Kidney (tissue), 14 donors: ENCODE data around the gene NCKAP5. TPM values are rescaled to one million over a fixed set of nuclear protein-coding genes. Genes with fewer than 3 reads are reported as not detected.

ENCODE experiments used
- DNase-seq, 5 donors: peaks; one replicate each; pipeline ENCODE4 v3.0.0-alpha.2; 2013 to 2020
- FAIRE-seq: peaks from 2 replicates; lab custom pipeline; 2012; peaks lifted over from hg19 to GRCh38; lab: Jason Lieb, UNC
- H3K27ac ChIP-seq, 2 donors: one replicate each; pipeline ENCODE4 v1.7.0; 2013; ENCODE audit warnings: low read depth in 2 of 2, low read length in 2 of 2, inconsistent platforms in 1 of 2
- H3K27me3 ChIP-seq: one replicate; pipeline ENCODE4 v1.7.1; 2013; ENCODE audit warnings: low read length, inconsistent platforms; ENCODE audit not compliant: control insufficient read depth, insufficient read depth
- H3K36me3 ChIP-seq, 3 donors: one replicate each; pipeline versions ENCODE4 v1.7.0 to v1.7.1; 2013; ENCODE audit warnings: low read length in 3 of 3, control low read depth in 1 of 3, inconsistent platforms in 1 of 3; ENCODE audit not compliant: insufficient read depth in 3 of 3, control insufficient read depth in 2 of 3
- H3K4me1 ChIP-seq, 3 donors: one replicate each; pipeline versions ENCODE4 v1.7.0 to v1.7.1; 2013; ENCODE audit warnings: low read length in 3 of 3, inconsistent platforms in 1 of 3, low read depth in 1 of 3; ENCODE audit not compliant: control insufficient read depth in 2 of 3, insufficient read depth in 2 of 3
- H3K4me3 ChIP-seq, 3 donors: one replicate each; pipeline versions ENCODE4 v1.7.0 to v1.8.1; 2013; ENCODE audit warnings: low read length in 3 of 3, control low read depth in 1 of 3, inconsistent platforms in 1 of 3
- H3K9ac ChIP-seq, 3 donors: one replicate each; pipeline versions ENCODE4 v1.7.0 to v1.7.1; 2013; ENCODE audit warnings: low read length in 3 of 3, control low read depth in 1 of 3, inconsistent platforms in 1 of 3
- H3K9me3 ChIP-seq, 3 donors: one replicate each; pipeline versions ENCODE4 v1.7.0 to v1.7.1; 2013; ENCODE audit warnings: low read length in 3 of 3, control low read depth in 1 of 3, inconsistent platforms in 1 of 3; ENCODE audit not compliant: control insufficient read depth in 2 of 3, insufficient read depth in 1 of 3
- intact Hi-C: fragments of 100-400 bp; cut with DNase I; formaldehyde crosslinking; loops from one replicate; pipeline ENCODE4 v1.11.1; 2022
- polyA plus RNA-seq: library from polyadenylated mRNA; stranded (reverse); fragments of 350-450 nt; fragmentation: Illumina TruSeq; extraction: RNeasy Lipid Tissue Mini Kit (QIAGEN cat#74804); gene quantifications from one replicate; pipeline ENCODE4 v1.2.3, GENCODE V29; 2014; ENCODE audit warnings: low read depth, low replicate concordance; ENCODE audit not compliant: insufficient read depth
- total RNA-seq: library from RNA; stranded (reverse); fragmentation: NEBNext Ultra II Directional; extraction: Animal tissue kit (Norgen Biotek cat#: 25700); gene quantifications from one replicate; pipeline ENCODE4 v1.2.1, GENCODE V29; 2021
- TF ChIP-seq, protein P1 (sequence below): IDR thresholded peaks from 3 replicates; pipeline ENCODE4 v1.5.1; 2012; ENCODE audit warnings: mild to moderate bottlenecking, moderate library complexity, borderline replicate concordance; ENCODE audit not compliant: insufficient read depth; ENCODE audit errors: extremely low read depth
- donor health status: control.
- donor health status: control.
- donor health status: control.
- donor health status: control.
- donor health status: control.
- donor health status: DM: yes; HTN: yes; CAD: no.
- donor health status: Normal renal cell carcinoma (clear cell type).

Gene NCKAP5
- total and polyA plus RNA-seq, 2 donors from 2014 or later, result 1.8 to 2.9 TPM

DNA sequence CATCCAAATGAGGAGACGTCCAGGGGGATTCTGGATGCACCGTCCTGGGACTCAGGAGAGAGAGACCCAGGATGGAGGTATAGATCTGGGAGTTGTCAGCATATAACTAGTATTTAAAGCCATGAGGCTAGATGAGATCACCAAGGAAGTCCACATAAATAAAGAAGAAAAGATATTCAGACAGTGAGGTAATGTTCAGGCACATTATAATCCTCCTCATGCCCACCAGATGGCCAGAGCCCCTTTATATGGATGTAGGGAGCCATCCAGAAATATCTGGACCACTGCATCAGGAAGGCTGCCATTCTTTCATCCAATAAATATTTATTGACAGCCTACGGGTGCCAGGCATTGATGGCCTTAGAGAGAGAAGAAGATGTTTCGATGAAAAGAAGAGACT is 21.2 kb upstream of the NCKAP5 start:
- H3K27ac ChIP-seq, result no peak overlapping the region
- H3K36me3 ChIP-seq, result no peaks in the 10 kb centered on the region
- FAIRE-seq (no peak), DNase-seq (no peak)
- H3K9ac ChIP-seq, result no peak overlapping the region
- TF ChIP-seq, protein P1, sequence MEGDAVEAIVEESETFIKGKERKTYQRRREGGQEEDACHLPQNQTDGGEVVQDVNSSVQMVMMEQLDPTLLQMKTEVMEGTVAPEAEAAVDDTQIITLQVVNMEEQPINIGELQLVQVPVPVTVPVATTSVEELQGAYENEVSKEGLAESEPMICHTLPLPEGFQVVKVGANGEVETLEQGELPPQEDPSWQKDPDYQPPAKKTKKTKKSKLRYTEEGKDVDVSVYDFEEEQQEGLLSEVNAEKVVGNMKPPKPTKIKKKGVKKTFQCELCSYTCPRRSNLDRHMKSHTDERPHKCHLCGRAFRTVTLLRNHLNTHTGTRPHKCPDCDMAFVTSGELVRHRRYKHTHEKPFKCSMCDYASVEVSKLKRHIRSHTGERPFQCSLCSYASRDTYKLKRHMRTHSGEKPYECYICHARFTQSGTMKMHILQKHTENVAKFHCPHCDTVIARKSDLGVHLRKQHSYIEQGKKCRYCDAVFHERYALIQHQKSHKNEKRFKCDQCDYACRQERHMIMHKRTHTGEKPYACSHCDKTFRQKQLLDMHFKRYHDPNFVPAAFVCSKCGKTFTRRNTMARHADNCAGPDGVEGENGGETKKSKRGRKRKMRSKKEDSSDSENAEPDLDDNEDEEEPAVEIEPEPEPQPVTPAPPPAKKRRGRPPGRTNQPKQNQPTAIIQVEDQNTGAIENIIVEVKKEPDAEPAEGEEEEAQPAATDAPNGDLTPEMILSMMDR, result no peak
- intact Hi-C loops, result no loop called here
- no peak overlapping the region for H3K4me3 ChIP-seq
- H3K9me3 ChIP-seq, result no peaks in the 10 kb centered on the region
- H3K27me3 ChIP-seq, result no peaks in the 10 kb centered on the region
- H3K4me1 ChIP-seq, result peaks cover 0 to 8% (median 3%) of the 10 kb centered on the region in 3 donors

DNA sequence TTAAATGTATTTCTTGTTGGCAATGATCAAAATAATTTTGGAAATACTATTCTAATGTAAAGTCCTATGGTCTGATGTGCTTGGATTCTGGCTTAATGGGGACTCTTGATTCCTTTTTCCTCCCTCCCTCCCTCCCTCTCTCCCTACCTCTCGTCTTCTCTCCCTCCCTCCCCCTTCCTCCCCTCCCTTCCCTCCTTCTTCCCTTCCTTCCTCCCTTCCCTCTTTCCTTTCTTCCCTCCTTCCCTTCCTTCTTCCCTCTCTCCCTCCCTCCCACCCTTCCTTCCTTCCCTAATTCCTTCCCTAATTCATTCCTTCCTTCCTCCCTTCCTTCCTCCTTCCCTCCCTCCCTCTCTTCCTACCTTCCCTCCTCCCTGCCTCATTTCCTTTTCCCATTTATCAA is 19.9 kb upstream of the NCKAP5 start:
- Histone ChIP-seq H3K36me3 (no peaks in the 10 kb centered on the region), H3K9me3 (no peaks in the 10 kb centered on the region), H3K4me3 (no peak overlapping the region), H3K4me1 (peaks cover 0 to 8% (median 3%) of the 10 kb centered on the region in 3 donors), H3K27me3 (no peaks in the 10 kb centered on the region), H3K9ac (no peak overlapping the region), H3K27ac (no peak overlapping the region)
- intact Hi-C loops, result no loop called here
- FAIRE-seq (no peak), DNase-seq (no peak)
- TF ChIP-seq, protein P1, result no peak

GRCh38 chr2:133586978-133587377 is 18.7 kb upstream of the NCKAP5 start:
- no peaks in the 10 kb centered on the region for H3K36me3 ChIP-seq
- FAIRE-seq, result no peak
- TF ChIP-seq, protein P1, result no peak
- H3K9ac ChIP-seq, result no peak overlapping the region
- H3K4me3 ChIP-seq, result no peak overlapping the region
- H3K9me3 ChIP-seq, result no peaks in the 10 kb centered on the region
- H3K27ac ChIP-seq, result no peak overlapping the region
- H3K27me3 ChIP-seq, result no peaks in the 10 kb centered on the region
- H3K4me1 ChIP-seq, result peaks cover 0 to 8% (median 3%) of the 10 kb centered on the region in 3 donors
- DNase-seq, result no peak
- intact Hi-C loops, result no loop called here

DNA sequence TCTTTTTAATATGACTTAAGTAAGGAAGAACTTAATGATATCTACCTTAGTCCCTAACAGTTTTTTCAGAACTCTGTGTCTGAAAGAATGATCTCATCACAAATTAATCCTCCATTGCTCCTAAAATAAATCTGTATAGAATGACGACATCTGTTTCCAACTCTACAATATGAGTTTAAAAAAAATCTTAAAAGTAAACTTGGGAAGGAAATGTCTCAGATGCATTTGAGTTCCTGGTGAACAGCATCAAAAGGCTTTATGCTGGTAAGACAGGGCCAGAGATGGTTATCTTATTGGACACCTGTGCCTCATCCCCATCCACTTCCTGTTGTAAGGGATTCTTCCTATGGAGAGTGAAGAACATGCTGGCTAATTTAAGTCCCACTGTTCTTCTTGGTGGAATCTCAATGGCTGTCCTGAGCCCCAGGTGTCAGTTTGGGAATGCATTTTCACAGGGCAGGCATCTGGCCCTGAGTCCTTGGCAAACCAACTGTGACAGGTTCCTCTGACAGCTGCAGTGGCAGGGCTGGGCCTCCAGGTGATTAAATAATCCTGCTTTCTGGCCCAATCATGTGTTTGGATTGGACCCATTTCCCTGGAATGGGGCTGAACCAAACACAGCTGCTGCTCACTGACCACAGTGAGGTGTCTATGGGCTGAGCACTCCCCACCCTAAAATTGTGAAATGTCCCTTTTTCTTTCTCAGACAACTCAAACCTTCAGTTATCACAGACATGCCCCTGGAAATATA is 12.9 kb upstream of the NCKAP5 start:
- peaks cover 0 to under 1% (median 0%) of the 10 kb centered on the region in 3 donors for H3K4me1 ChIP-seq
- FAIRE-seq (no peak), DNase-seq (peak in 1 of 5 donors; percentile 22)
- H3K36me3 ChIP-seq, result no peaks in the 10 kb centered on the region
- no peaks in the 10 kb centered on the region for H3K27me3 ChIP-seq
- H3K9ac ChIP-seq, result no peak overlapping the region
- no peaks in the 10 kb centered on the region for H3K9me3 ChIP-seq
- intact Hi-C loops, result no loop called here
- no peak overlapping the region for H3K27ac ChIP-seq
- TF ChIP-seq, protein P1, result no peak
- H3K4me3 ChIP-seq, result no peak overlapping the region
